Astrocyte of the spinal cord (primary cell): ENCODE data around the gene MOB4.

ENCODE experiments used
- DNase-seq: peaks from one replicate; pipeline ENCODE4 v3.0.0; 2011; ENCODE audit warnings: low read depth, low spot score
- H3K4me3 ChIP-seq: 2 replicates; pipeline ENCODE4 v1.5.1; 2011; ENCODE audit warnings: low read depth, mild to moderate bottlenecking, low read length, moderate library complexity
- CTCF ChIP-seq: IDR thresholded peaks from 2 replicates; pipeline ENCODE4 v1.5.1; 2012; ENCODE audit warnings: low read depth, mild to moderate bottlenecking, low read length, inconsistent platforms
- in situ Hi-C: cut with HindIII; loops from 2 replicates; pipeline ENCODE4 v1.10.0; 2017; ENCODE audit warnings: low sequenced_read_pairs

Gene MOB4

GRCh38 chr2:197500503-197501131 lies 15.2 kb upstream of the MOB4 start:
- no peak for TF ChIP-seq CTCF
- H3K4me3 ChIP-seq: peak overlapping the region; percentile 92
- in situ Hi-C loops: no loop called here
- DNase-seq: peak; percentile 42

DNA sequence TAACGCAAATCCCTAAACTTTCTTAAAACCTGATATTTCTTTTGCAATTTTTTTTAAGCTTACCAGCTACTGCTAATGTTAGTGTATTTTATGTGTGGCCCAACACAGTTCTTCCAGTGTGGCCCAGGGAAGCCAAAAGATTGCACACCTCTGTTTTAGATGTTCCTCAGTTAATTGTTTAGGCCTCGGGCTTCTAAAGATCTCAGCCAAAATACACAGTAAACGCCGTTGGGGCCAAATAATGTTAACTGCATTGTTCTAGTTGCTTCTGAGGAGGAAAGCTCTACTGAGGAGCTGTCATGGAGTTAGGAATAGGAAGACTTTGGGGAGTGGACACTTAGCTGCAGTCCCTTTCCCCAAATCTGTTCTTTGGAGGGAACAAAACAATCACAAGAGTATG lies 13.7 kb upstream of the MOB4 start:
- in situ Hi-C loops: no loop called here
- no peak overlapping the region for H3K4me3 ChIP-seq
- TF ChIP-seq CTCF: no peak

DNA sequence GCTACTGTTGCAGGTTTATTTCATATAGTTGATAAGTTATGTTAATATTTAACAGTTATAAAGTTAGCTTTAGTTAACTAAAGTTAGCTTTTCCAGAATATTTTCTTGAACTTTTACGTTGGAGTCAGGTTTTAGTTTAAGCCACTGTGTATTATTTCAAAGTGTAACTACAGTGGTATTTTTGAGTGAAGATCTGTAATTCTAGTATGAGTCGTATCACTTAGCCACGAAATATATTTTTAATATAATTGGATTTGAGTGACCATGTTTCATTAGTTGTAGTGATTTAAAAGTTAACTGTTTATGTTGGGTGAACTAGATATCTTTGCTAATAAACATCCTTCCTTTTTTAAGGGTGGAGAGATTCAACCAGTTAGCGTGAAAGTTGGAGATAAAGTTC lies 13.2 kb upstream of the MOB4 start:
- in situ Hi-C loops: no loop called here

More for the DNA sequence above, 13.7 kb upstream of the MOB4 start:
- DNase-seq: no peak

GRCh38 chr2:197504000-197504399 lies 11.9 kb upstream of the MOB4 start:
- no peak for DNase-seq

More for the DNA sequence above, 13.2 kb upstream of the MOB4 start:
- no peak overlapping the region for H3K4me3 ChIP-seq
- TF ChIP-seq CTCF: no peak
- DNase-seq: no peak

DNA sequence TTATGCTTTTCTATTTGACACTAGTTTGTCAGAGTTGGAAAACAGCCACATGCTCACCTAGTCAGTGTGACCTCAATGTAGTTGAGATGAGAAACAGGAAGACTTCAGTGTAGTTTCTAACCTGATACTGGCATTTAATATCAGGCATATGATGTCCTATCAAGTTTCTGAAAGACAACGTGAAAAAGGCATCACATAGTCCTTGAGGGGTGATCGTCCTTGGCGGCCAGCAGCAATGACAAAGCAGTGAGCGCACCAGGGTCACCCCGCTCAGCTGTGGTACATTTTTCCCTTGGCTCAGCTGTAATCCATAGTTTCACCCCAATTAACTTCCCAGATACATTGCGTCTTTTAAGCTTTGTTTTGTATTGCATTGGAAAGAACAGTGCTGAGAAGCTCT lies 11.4 kb upstream of the MOB4 start:
- in situ Hi-C loops: no loop called here
- no peak overlapping the region for H3K4me3 ChIP-seq
- no peak for DNase-seq
- TF ChIP-seq CTCF: no peak

More at GRCh38 chr2:197504000-197504399, 11.9 kb upstream of the MOB4 start:
- in situ Hi-C loops: no loop called here
- H3K4me3 ChIP-seq: no peak overlapping the region
- no peak for TF ChIP-seq CTCF

DNA sequence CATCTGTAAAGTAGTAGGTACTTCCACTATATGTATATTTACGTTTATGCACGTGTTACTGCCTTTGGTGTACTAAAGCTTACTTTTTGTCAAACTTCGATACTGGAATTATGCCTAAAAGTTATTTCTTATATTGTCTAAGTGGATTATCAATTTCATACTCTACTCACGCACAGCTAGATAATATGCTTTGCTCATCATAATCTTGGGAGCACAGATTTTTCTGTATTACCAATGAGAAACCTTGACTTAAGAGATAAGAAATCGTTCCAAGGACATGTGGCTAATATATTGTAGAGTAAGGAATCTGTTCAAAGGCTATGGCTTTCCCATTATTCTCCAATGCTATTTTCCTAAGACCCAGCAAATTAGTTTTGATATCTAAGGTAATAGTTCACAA lies 9.2 kb upstream of the MOB4 start:
- in situ Hi-C loops: no loop called here
- H3K4me3 ChIP-seq: no peak overlapping the region
- DNase-seq: no peak
- TF ChIP-seq CTCF: no peak
